ENCODE measurements around the gene GABRG3. TPM values are rescaled to one million over a fixed set of nuclear protein-coding genes. Genes with fewer than 3 reads are reported as not detected.

Gene GABRG3
- total and polyA plus RNA-seq, 7 donors = under 0.01 to 0.28 (median 0.05) TPM; not detected in 3

DNA sequence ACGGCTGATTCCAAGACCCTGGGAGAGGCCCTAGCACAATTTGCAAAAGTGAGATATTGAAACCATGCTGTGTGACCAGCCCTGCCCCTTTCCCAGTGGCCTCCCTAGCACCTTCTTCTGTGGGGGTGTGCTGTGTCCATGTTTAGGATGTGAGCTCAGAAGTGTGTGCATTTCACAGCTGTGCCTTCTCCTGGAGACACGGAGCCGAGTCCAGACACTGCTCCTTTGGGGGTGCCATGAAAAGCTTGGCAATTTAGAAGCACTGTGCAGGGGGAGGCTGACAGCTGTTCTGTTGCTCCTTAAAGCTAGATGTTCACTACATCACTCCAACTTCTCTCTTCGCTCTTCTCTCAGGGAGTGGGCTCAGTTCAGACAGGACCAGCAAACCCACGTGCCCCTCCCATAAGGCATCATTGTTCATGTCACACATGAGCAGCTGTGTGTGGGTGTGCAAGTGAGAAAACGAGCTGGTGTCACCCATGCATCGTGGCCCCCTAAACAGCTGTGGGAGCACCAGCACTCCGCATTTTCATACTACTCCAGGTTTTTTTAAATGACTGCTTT is 492.6 kb downstream of the GABRG3 start:
- intact Hi-C loops (cut with DNase I) = no loop called here
- 68 to 80% methylated on average over 8 of the region's 8 CpGs for WGBS, 2 donors
- Histone ChIP-seq H3K9me3 (peaks cover 0 to 12% (median 0%) of the 10 kb centered on the region in 4 donors), H3K36me3 (no peaks in the 10 kb centered on the region), H3K27ac (no peak overlapping the region), H3K4me3 (no peak overlapping the region), H3K4me1 (no peaks in the 10 kb centered on the region), H3K27me3 (no peaks in the 10 kb centered on the region)
- TF ChIP-seq POLR2A (IDR thresholded peaks at IDR 0.05) (no peak), EP300 (IDR thresholded peaks at IDR 0.05) (no peak), POLR2AphosphoS5 (IDR thresholded peaks at IDR 0.05) (no peak)
- TF ChIP-seq, protein P1, sequence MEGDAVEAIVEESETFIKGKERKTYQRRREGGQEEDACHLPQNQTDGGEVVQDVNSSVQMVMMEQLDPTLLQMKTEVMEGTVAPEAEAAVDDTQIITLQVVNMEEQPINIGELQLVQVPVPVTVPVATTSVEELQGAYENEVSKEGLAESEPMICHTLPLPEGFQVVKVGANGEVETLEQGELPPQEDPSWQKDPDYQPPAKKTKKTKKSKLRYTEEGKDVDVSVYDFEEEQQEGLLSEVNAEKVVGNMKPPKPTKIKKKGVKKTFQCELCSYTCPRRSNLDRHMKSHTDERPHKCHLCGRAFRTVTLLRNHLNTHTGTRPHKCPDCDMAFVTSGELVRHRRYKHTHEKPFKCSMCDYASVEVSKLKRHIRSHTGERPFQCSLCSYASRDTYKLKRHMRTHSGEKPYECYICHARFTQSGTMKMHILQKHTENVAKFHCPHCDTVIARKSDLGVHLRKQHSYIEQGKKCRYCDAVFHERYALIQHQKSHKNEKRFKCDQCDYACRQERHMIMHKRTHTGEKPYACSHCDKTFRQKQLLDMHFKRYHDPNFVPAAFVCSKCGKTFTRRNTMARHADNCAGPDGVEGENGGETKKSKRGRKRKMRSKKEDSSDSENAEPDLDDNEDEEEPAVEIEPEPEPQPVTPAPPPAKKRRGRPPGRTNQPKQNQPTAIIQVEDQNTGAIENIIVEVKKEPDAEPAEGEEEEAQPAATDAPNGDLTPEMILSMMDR (IDR thresholded peaks at IDR 0.05) = no peak
- no peak for DNase-seq

DNA sequence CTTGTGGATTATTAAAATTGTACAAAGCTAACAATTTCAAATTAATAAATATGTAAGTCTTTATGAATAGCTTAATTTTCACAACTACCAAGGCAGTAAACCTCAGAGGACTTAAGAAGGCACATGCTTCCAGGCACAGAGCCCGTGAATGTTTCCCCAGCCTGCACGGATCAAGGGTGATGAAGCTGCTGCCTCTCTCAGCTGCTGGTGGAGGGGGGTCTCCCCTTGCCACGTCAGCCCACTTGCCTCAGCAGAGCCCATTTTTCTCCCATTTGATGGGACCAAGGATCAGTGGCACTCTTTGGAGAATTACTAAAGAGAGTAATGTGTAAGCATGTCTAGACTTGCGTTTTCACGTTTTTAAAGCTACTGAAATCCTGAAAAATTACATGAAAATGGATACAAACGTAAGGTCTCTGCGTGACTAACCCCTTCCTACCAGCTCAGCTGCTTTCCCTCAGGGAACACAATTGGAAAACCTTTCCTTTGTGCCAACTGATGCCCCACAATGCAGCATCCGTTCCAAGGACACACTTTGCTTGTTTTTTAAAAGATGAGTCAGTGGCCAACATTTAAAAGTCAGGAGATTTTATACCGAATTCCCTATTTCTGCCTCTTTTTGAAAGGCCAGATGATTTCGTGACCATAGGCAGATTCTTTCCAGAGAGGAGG is 494.1 kb downstream of the GABRG3 start:
- H3K4me3 ChIP-seq = no peak overlapping the region
- no peaks in the 10 kb centered on the region for H3K4me1 ChIP-seq
- 45 to 64% methylated on average over 10 of the region's 10 CpGs for WGBS, 2 donors
- no peak for TF ChIP-seq POLR2A (IDR thresholded peaks at IDR 0.05)
- no peak for TF ChIP-seq POLR2AphosphoS5 (IDR thresholded peaks at IDR 0.05)
- TF ChIP-seq EP300 (IDR thresholded peaks at IDR 0.05) = no peak
- TF ChIP-seq, protein P1 (IDR thresholded peaks at IDR 0.05) = no peak
- no peaks in the 10 kb centered on the region for H3K36me3 ChIP-seq
- H3K27ac ChIP-seq = no peak overlapping the region
- peaks cover 0 to 9% (median 0%) of the 10 kb centered on the region in 4 donors for H3K9me3 ChIP-seq
- intact Hi-C loops (cut with DNase I) = no loop called here
- DNase-seq = no peak
- no peaks in the 10 kb centered on the region for H3K27me3 ChIP-seq

DNA sequence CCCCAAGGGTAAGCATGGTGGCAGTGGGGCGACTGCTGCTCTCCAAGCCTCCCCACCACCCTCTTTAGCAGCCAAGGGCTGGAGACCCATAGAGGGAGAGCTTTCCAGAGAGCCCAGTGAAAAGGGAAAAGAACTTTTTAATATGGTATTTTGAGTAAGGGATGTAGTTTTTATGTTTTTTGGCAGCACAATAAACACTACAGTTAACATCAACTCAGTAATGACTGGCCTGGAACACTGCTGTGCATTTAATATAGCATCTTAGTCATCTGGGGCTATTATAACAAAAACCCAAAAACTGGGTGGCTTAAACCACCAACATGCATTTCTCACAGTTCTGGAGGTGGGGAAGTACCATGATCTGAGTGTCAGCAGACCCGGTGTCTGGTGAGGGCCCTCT is 495.8 kb downstream of the GABRG3 start:
- WGBS, 2 donors = 66 to 78% methylated on average over 2 of the region's 2 CpGs
- Histone ChIP-seq H3K4me3 (no peak overlapping the region), H3K27ac (no peak overlapping the region), H3K36me3 (no peaks in the 10 kb centered on the region), H3K4me1 (no peaks in the 10 kb centered on the region), H3K9me3 (peaks cover 0 to 4% (median 0%) of the 10 kb centered on the region in 4 donors), H3K27me3 (no peaks in the 10 kb centered on the region)
- intact Hi-C loops (cut with DNase I) = no loop called here
- no peak for DNase-seq
- TF ChIP-seq, protein P1 (IDR thresholded peaks at IDR 0.05) = no peak
- TF ChIP-seq POLR2AphosphoS5 (IDR thresholded peaks at IDR 0.05) (no peak), EP300 (IDR thresholded peaks at IDR 0.05) (no peak), POLR2A (IDR thresholded peaks at IDR 0.05) (no peak)

DNA sequence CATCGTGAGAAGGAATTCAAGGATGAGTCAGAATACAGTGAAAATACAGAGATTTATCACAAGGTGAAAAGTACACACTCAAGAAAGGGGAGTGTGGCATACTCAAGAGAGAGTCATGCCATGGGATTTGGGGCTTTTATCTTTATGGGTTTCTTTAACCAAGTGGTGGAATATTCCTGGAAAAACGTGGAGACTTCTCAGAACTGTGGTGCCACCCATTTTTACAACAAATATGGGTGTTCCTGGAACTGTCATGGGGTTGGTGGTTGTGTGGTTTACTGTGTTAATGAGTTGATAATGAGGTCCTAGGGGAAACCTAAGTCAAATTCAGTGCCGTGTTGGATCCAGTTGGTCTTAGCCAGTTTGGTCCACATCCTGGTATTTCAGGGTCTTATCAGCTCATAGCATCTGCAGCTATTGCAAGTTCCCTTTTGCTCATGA is 497.2 kb downstream of the GABRG3 start:
- 48 to 49% methylated on average over 3 of the region's 3 CpGs for WGBS, 2 donors
- intact Hi-C loops (cut with DNase I) = no loop called here
- H3K4me1 ChIP-seq = no peaks in the 10 kb centered on the region
- DNase-seq = no peak
- H3K9me3 ChIP-seq = no peaks in the 10 kb centered on the region
- H3K4me3 ChIP-seq = no peak overlapping the region
- H3K36me3 ChIP-seq = no peaks in the 10 kb centered on the region
- H3K27ac ChIP-seq = no peak overlapping the region
- H3K27me3 ChIP-seq = no peaks in the 10 kb centered on the region
- TF ChIP-seq EP300 (IDR thresholded peaks at IDR 0.05) = no peak
- TF ChIP-seq, protein P1 (IDR thresholded peaks at IDR 0.05) = no peak
